GM12892 (cell line): ENCODE measurements around the gene GCNT1.

Experiments used
- POLR2A ChIP-seq: IDR thresholded peaks from 2 replicates; pipeline ENCODE4 v1.6.1; 2011; ENCODE audit warnings: low read depth, low read length, control low read depth
- POLR2AphosphoS5 ChIP-seq: IDR thresholded peaks from 2 replicates; pipeline ENCODE4 v1.6.1; 2011; ENCODE audit warnings: low read depth, low read length, control low read depth

DNA sequence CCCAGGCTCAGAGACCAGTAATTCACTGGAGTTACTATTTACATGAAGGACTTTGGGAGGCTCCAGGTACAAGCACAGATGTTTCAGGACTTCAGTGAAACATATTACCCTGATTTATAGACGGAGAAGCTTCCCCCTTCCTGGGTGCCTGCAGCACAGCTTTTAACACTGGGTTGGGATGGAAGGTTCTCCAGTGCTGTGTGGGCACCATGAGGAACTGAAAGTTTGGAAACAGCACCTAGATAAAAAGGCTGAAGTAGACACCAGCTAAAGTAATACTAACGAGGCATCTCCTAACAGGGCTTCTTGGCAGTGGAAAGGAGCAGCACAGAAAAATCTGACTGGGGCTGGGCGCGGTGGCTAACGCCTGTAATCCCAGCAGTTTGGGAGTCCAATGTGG lies 70.7 kb downstream of the GCNT1 start:
- TF ChIP-seq POLR2A (no peak), POLR2AphosphoS5 (no peak)
